T-helper 1 cell treated with Interleukin-12 subunit alpha and Interleukin-12 subunit beta and Interleukin-4 antibody, amounts not matched to agents 30 ng/mL and 1 ng/mL, for 36 hours (primary cell): ENCODE data around the gene YWHAE. TPM values are rescaled to one million over a fixed set of nuclear protein-coding genes. Genes with fewer than 3 reads are reported as not detected.

Experiments used
- total RNA-seq: library from RNA; stranded (reverse); gene quantifications from 2 replicates; pipeline ENCODE4 v1.2.3, GENCODE V29; 2022

The YWHAE gene
- total RNA-seq, 1 donor from 2014 or later: 335 TPM

Other genes with a start within 250 kb of the YWHAE start
- gene ABR, start 220.2 kb downstream of the YWHAE start, total RNA-seq: 139 and 141 TPM in 2 replicates
- not detected in 2 replicates for gene BHLHA9, start 129.8 kb downstream of the YWHAE start, total RNA-seq
- gene TRARG1, start 120.6 kb downstream of the YWHAE start, total RNA-seq: 1.2 TPM in 2 replicates
- gene CRK, start 56.0 kb upstream of the YWHAE start, total RNA-seq: 20.7 and 21.8 TPM in 2 replicates
- gene MYO1C, start 92.5 kb upstream of the YWHAE start, total RNA-seq: 43.3 and 44.1 TPM in 2 replicates
- 47.4 and 53.8 TPM in 2 replicates for gene INPP5K, start 116.4 kb upstream of the YWHAE start, total RNA-seq
- 64.2 and 64.8 TPM in 2 replicates for gene PITPNA, start 162.6 kb upstream of the YWHAE start, total RNA-seq
- gene SLC43A2, start 228.6 kb upstream of the YWHAE start, total RNA-seq: 0.32 and 0.56 TPM in 2 replicates
- 11.1 and 11.4 TPM in 2 replicates for gene SCARF1, start 245.5 kb upstream of the YWHAE start, total RNA-seq
- 7.5 and 7.7 TPM in 2 replicates for gene RILP, start 249.6 kb upstream of the YWHAE start, total RNA-seq